ENCODE results near the gene TRIM4. TPM values are rescaled to one million over a fixed set of nuclear protein-coding genes. Genes with fewer than 3 reads are reported as not detected.

The TRIM4 gene, protein sequence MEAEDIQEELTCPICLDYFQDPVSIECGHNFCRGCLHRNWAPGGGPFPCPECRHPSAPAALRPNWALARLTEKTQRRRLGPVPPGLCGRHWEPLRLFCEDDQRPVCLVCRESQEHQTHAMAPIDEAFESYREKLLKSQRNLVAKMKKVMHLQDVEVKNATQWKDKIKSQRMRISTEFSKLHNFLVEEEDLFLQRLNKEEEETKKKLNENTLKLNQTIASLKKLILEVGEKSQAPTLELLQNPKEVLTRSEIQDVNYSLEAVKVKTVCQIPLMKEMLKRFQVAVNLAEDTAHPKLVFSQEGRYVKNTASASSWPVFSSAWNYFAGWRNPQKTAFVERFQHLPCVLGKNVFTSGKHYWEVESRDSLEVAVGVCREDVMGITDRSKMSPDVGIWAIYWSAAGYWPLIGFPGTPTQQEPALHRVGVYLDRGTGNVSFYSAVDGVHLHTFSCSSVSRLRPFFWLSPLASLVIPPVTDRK
- total RNA-seq: 22.5 and 28.9 TPM in 2 replicates

DNA sequence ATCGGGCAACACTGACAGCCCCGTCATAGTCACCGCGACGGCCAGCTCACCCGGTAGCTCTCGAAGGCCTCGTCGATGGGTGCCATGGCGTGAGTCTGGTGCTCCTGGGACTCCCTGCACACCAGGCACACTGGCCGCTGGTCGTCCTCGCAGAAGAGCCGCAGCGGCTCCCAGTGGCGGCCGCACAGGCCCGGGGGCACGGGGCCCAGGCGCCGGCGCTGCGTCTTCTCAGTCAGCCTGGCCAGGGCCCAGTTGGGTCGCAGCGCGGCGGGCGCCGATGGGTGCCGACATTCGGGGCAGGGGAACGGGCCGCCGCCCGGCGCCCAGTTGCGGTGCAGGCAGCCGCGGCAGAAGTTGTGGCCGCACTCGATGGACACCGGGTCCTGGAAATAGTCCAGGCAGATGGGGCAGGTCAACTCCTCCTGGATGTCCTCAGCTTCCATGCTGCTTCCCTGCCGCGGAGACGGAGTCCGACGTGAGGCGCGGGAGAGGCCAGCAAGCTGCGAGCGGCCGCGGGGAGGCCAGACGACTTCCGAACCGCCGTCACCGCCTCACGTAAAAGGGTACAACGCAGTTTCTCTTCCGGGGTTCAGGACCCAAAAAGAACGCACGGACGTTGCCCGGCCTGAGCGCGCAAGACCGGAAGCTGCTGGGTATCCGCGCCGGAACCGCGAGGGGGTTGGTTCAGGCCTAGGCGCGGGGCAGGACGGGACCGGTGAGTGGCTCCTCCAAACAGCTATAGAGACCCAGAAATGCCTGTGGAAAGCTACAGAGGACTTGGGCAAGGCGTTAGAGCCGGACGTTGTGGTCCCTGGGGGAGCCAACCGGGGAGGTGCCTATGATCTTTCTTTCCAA lies at the start of gene TRIM4:
Gene TRIM4 (minus strand): TSS at position 572 of the 855 bp plus-strand sequence. CDS start 129 bp downstream, at position 443.

DNA sequence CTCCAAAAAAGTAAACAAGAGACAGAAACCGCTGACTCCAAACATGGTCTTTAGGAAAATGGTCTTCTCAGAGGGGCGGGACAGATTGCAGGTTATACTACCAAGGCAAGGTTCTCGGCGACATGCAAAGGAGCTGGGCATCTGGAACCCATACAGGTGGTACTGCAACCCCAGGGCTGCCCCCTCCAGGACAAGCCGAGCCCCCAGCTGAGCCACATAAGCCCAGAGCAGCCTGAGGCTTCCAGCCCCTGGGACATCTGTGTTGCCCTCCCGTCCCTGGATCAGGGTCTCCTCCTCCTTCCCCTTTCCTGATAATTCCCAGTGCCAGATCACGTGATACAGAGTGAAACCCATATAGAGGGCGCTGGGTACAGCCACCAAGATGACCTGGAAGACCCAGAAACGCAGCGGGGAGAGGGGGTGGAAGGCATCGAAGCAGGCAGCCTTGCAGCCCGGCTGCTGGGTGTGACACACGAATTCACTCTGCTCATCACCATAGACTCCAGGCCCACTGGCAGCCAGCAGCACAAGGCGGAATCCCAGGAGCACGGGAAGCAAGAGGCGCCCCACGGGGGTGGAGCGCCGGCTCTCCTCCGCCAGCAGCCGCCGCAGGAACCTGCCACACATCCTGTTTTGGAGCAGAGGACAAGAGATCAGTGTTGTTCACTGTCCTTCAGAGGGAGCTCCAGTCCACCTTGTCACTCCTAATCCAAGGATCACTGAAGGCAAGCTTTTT lies 9.8 kb upstream of the TRIM4 start, which contains the start of gene GJC3:
Gene GJC3 (minus strand): TSS at position 627 of the 736 bp plus-strand sequence. CDS start 0 bp downstream, at position 627.

DNA sequence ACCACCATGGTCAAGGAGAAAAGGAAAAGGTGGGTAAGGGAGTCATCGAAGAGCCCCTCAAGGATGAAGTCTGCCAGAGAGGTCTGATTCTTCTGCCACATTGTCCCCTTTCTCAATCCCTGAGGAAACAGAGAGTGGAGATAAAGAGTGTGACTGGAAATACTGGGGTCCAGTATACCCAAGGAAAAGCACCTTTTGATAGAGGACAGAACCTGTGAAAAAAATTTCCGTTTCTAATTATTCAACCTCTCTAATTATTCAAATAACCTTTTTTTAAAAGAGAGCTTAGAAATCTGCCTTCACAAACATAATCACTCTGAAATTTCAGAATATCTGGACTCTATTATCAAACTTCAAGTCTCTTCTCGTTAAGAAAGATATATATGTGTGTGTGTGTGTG lies 42.4 kb downstream of the TRIM4 start, which contains the start of gene OR2AE1:
Gene OR2AE1 (minus strand): TSS at position 101 of the 400 bp plus-strand sequence. CDS start 0 bp downstream, at position 101.

Other genes starting within 250 kb of the TRIM4 start
- gene CYP3A5, start 239.5 kb downstream of the TRIM4 start, total RNA-seq: 0.89 and 3.2 TPM in 2 replicates
- not detected in 2 replicates for gene CYP3A7, start 184.3 kb downstream of the TRIM4 start, total RNA-seq
- gene CYP3A4, start 135.3 kb downstream of the TRIM4 start, total RNA-seq: not detected in 2 replicates
- not detected in 2 replicates for gene CYP3A43, start 91.5 kb downstream of the TRIM4 start, total RNA-seq
- not detected in 2 replicates for gene OR2AE1, start 42.5 kb downstream of the TRIM4 start, total RNA-seq
- not detected in 2 replicates for gene GJC3, start 10.1 kb upstream of the TRIM4 start, total RNA-seq
- gene AZGP1, start 56.5 kb upstream of the TRIM4 start, total RNA-seq: not detected in 2 replicates
- 10.1 and 14.7 TPM in 2 replicates for gene ZKSCAN1, start 96.1 kb upstream of the TRIM4 start, total RNA-seq
- gene ZSCAN21, start 130.2 kb upstream of the TRIM4 start, total RNA-seq: 11.3 and 21.6 TPM in 2 replicates
- gene ZNF3, start 162.2 kb upstream of the TRIM4 start, total RNA-seq: 14.7 and 22.5 TPM in 2 replicates
- gene COPS6, start 169.4 kb upstream of the TRIM4 start, total RNA-seq: 159 and 183 TPM in 2 replicates
- gene MCM7, start 181.9 kb upstream of the TRIM4 start, total RNA-seq: 138 and 153 TPM in 2 replicates
- 40.9 and 95.7 TPM in 2 replicates for gene AP4M1, start 182.1 kb upstream of the TRIM4 start, total RNA-seq
- 92.9 and 113 TPM in 2 replicates for gene TAF6, start 199.8 kb upstream of the TRIM4 start, total RNA-seq
- 40.6 and 41.3 TPM in 2 replicates for gene CNPY4, start 200.1 kb upstream of the TRIM4 start, total RNA-seq
- 2.9 and 6.0 TPM in 2 replicates for gene MBLAC1, start 207.4 kb upstream of the TRIM4 start, total RNA-seq
- gene LAMTOR4, start 229.4 kb upstream of the TRIM4 start, total RNA-seq: 126 and 185 TPM in 2 replicates
- 9.2 and 9.4 TPM in 2 replicates for gene TRAPPC14, start 239.2 kb upstream of the TRIM4 start, total RNA-seq
- gene GAL3ST4, start 249.1 kb upstream of the TRIM4 start, total RNA-seq: 6.0 and 6.3 TPM in 2 replicates

All from myometrial cell (primary cell).